Psoas muscle (tissue), 8 donors: ENCODE measurements around the gene RNH1. TPM values are rescaled to one million over a fixed set of nuclear protein-coding genes. Genes with fewer than 3 reads are reported as not detected.

Experiments
- ATAC-seq, 4 donors: fragments of 200-7000 bp; cut with Tn5 transposase; one replicate each; pipeline ENCODE4 v1.9.1; 2020; ENCODE audit warnings: moderate library complexity in 3 of 4, mild to moderate bottlenecking in 2 of 4
- DNase-seq, 2 donors: peaks; one replicate each; pipeline ENCODE4 v3.0.0-alpha.2; 2020
- H3K27ac ChIP-seq: fragments of 200-600 bp; one replicate; pipeline ENCODE4 v1.8.0; 2022
- H3K27me3 ChIP-seq, 3 donors: fragments of 200-600 bp in 1 of 3; one replicate each; pipeline versions ENCODE4 v1.6.1 to v1.8.0; 2013 to 2022; ENCODE audit warnings: low read length in 2 of 3, mild to moderate bottlenecking in 2 of 3, moderate library complexity in 1 of 3; ENCODE audit not compliant: insufficient read depth in 3 of 3
- H3K36me3 ChIP-seq, 2 donors: fragments of 200-600 bp in 1 of 2; one replicate each; pipeline versions ENCODE4 v1.6.1 to v1.8.0; 2013 to 2022; ENCODE audit warnings: low read depth in 1 of 2, mild to moderate bottlenecking in 1 of 2, moderate library complexity in 1 of 2; ENCODE audit not compliant: insufficient read depth in 1 of 2
- H3K4me1 ChIP-seq: fragments of 200-600 bp; one replicate; pipeline ENCODE4 v1.8.0; 2022
- H3K4me3 ChIP-seq: fragments of 200-600 bp; one replicate; pipeline ENCODE4 v1.8.0; 2022; ENCODE audit warnings: mild to moderate bottlenecking
- H3K9me3 ChIP-seq: fragments of 200-600 bp; one replicate; pipeline ENCODE4 v1.8.0; 2022
- WGBS, 3 donors: extraction: QIAGEN DNeasy Blood & Tissue Kit; methylation state at CpG; one replicate each; pipeline versions ENCODE4 v1.1.6 to v1.1.7; 2013; 5-methylcytosine and 5-hydroxymethylcytosine counted together
- intact Hi-C, 2 donors: fragments of 100-400 bp; cut with DNase I; formaldehyde crosslinking; loops; one replicate each; pipeline versions ENCODE4 v1.11.0 to v1.14.2; 2022
- polyA plus RNA-seq, 3 donors: library from polyadenylated mRNA; stranded (reverse); fragments of 200-250 nt; gene quantifications; one replicate each; pipeline ENCODE4 v1.2.3, GENCODE V29; 2013
- total RNA-seq, 4 donors: library from RNA; stranded (reverse); fragmentation: NEBNext Ultra II Directional in 2 of 4; extraction: Animal tissue kit (Norgen Biotek cat#: 25700) in 2 of 4; gene quantifications; one replicate each; pipeline versions ENCODE4 v1.2.1 to v1.2.4, GENCODE V29; 2021 to 2023
- TF ChIP-seq, protein P1 (sequence below): fragments of 200-600 bp; IDR thresholded peaks from one replicate; pipeline ENCODE4 v1.8.0; 2022; ENCODE audit warnings: antibody characterized with exemption
- donor health status: healthy with polysubstance abuse.
- donor health status: DM: no; HTN: no; CAD: no; lungs with moderate emphysema.
- donor health status: Bipolar disorder and iron deficiency.
- donor health status: healthy.
- donor health status: DM: yes; HTN: yes; CAD: no.
- donor health status: DM: no; HTN: no; CAD: no.
- donor health status: DM: no; HTN: no; CAD: no.
- donor health status: DM: yes; HTN: yes; CAD: no.

Gene RNH1
- total and polyA plus RNA-seq, 7 donors, result 103 to 181 (median 106) TPM

DNA sequence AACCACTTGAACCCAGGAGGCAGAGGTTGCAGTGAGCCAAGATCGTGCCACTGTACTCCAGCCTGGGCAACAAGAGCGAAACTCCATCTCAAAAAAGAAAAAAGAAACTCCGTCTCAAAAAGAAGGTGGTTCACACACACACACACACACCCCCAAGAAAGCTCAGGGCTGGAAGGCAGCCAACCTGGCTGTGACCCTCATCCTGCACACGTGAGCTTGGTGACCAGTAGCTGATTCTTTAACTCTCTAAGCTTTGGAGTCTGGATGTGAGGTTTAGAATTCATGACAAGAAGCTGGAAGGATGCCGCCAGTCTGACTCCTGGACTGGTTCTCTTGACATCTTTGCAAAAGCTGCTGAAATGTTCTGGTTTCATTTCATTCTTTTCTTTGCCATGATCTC lies 1.9 kb upstream of the RNH1 start:
- peak in 1 of 2 donors; percentile 12 for DNase-seq
- Histone ChIP-seq H3K27ac (no peak overlapping the region), H3K9me3 (no peaks in the 10 kb centered on the region), H3K4me1 (peaks cover 21% of the 10 kb centered on the region), H3K4me3 (no peak overlapping the region), H3K36me3 (peaks cover 3 to 48% of the 10 kb centered on the region in 2 donors), H3K27me3 (no peaks in the 10 kb centered on the region)
- TF ChIP-seq, protein P1, sequence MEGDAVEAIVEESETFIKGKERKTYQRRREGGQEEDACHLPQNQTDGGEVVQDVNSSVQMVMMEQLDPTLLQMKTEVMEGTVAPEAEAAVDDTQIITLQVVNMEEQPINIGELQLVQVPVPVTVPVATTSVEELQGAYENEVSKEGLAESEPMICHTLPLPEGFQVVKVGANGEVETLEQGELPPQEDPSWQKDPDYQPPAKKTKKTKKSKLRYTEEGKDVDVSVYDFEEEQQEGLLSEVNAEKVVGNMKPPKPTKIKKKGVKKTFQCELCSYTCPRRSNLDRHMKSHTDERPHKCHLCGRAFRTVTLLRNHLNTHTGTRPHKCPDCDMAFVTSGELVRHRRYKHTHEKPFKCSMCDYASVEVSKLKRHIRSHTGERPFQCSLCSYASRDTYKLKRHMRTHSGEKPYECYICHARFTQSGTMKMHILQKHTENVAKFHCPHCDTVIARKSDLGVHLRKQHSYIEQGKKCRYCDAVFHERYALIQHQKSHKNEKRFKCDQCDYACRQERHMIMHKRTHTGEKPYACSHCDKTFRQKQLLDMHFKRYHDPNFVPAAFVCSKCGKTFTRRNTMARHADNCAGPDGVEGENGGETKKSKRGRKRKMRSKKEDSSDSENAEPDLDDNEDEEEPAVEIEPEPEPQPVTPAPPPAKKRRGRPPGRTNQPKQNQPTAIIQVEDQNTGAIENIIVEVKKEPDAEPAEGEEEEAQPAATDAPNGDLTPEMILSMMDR, result no peak
- intact Hi-C loops, result loop anchor here (10.0 kb wide), 2 partner anchors 274 to 304 kb away; partner anchors contain the start of genes BET1L (in 1 of the 2), PSMD13 (in 1 of the 2), RIC8A (in 1 of the 2) and SIRT3 (in 1 of the 2)
- no peak for ATAC-seq
- WGBS, 3 donors, result 78 to 81% (median 80%) methylated on average over 4 to 5 of the region's 5 CpGs

DNA sequence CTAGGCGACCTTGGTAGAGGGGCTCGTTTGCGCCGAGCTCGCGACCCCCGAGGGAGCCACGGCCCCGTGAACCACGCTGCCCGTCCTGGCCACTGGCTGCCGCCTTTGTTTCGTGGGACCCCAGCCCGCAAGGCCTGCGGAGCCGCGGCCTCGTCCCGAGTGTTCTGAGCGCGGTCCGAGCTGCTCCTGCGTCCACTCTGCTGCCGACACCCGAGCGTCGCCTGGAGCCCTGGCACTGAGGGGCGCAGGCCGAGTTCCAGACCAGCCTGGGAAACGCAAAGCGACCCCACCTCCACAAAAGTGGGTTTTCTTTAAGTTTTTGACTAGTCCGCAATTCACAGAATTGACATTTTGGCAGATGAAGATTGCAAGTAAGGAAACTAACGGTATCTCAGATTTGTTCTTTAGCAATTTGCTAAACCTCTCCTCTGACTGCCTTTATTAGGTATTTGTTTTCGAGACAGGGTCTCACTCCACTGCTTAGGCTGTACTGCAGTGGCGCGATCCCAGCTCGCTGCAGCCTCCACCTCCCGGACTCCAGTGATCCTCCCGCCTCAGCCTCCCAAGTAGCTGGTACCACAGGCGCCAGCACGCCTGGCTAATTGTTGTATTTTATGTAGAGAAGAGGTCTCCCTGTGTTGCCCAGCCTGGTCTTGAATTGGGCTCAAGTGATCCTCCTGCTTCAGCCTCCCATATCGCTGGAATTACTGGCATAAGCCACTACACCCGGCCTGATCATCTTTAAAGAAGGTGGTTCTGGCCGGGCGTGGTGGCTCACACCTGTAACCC lies 879 bp upstream of the RNH1 start:
- peak overlapping the region; percentile 100 for H3K27ac ChIP-seq
- no peaks in the 10 kb centered on the region for H3K9me3 ChIP-seq
- H3K27me3 ChIP-seq, result no peaks in the 10 kb centered on the region
- peak overlapping the region; percentile 92 for H3K4me3 ChIP-seq
- peaks cover 30% of the 10 kb centered on the region for H3K4me1 ChIP-seq
- intact Hi-C loops, result loop anchor here (10.0 kb wide), 2 partner anchors 273 to 303 kb away; partner anchors contain the start of genes BET1L (in 1 of the 2), PSMD13 (in 1 of the 2), RIC8A (in 1 of the 2) and SIRT3 (in 1 of the 2)
- no peak for ATAC-seq
- H3K36me3 ChIP-seq, result peaks cover 3 to 39% of the 10 kb centered on the region in 2 donors
- DNase-seq, result no peak
- TF ChIP-seq, protein P1, result no peak
- WGBS, 3 donors, result 39 to 46% (median 43%) methylated on average over 45 of the region's 45 CpGs

DNA sequence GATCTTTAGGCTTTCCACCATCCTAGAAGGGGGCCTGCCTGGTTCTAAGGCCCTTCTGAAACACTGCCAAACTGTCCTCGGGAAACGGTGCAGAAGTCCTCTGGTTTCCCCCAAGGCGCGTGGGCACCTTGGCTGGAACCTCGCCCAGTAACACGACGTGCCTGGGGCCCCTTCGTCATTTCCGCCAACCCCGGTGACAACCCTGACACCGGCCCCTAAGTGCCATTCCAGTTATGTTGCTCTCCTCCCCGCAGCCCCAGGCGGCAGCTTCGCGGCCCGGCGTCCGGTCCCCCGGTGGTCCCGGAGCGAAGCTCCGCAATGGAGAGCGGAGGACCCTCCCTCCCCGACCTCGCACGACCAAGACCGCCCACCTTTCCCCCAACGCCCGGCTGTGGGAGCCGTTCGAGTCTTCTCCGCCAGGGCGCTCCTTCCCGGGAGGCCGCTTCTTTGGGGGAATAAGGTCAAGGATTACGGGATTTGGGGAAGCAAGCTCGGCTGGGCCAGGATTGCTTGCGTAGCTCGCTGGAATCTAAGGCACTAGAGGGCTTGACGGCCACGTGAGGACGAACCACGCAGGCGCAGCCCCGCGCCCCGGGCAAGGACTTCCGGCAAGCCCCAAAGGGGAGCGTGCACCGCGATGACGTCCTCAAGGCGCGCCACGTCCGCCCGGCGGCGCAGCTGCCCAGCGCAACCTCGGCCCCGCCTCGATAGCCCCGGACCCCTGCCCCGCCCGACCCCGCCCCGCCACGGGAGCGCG lies 626 bp downstream of the RNH1 start:
- TF ChIP-seq, protein P1, result no peak
- DNase-seq (peak; percentile 99 to 100), ATAC-seq (peak; percentile 85 to 86 (median 86))
- WGBS, 3 donors, result 0 to 1% (median 1%) methylated on average over 41 to 71 of the region's 71 CpGs
- Histone ChIP-seq H3K4me3 (peak overlapping the region; percentile 92), H3K27ac (peak overlapping the region; percentile 100), H3K4me1 (peaks cover 30% of the 10 kb centered on the region), H3K9me3 (no peaks in the 10 kb centered on the region), H3K36me3 (peaks cover 3 to 37% of the 10 kb centered on the region in 2 donors), H3K27me3 (no peaks in the 10 kb centered on the region)
- intact Hi-C loops, result loop anchor here (10.0 kb wide), 2 partner anchors 272 to 302 kb away; partner anchors contain the start of genes BET1L (in 1 of the 2), PSMD13 (in 1 of the 2), RIC8A (in 1 of the 2) and SIRT3 (in 1 of the 2)

DNA sequence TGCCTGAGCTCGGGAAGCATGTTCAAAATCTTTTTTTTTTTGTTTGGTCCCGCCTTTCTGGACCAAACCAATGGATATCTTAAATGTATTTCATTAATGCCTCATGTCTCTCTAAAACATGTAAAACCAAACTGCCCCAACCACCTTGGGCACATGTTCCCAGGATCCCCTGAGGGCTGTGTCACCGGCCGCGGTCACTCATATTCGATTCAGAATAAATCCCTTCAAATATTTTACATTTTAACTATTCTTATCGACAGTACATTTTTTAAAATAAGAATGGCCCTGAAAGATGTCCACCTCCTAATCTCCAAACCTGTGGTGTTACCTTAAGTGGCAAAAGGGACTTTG lies 2.1 kb downstream of the RNH1 start:
- H3K4me3 ChIP-seq, result peak overlapping the region; percentile 92
- intact Hi-C loops, result loop anchor here (5.0 to 10.0 kb wide), 4 partner anchors 38 to 300 kb away; partner anchors contain the start of genes BET1L (in 1 of the 2), PSMD13 (in 1 of the 2), PTDSS2 (in 1 of the 2) and RIC8A (in 1 of the 2)
- WGBS, 3 donors, result 62 to 65% (median 64%) methylated on average over 7 of the region's 7 CpGs
- TF ChIP-seq, protein P1, result no peak
- H3K27me3 ChIP-seq, result no peaks in the 10 kb centered on the region
- no peak for DNase-seq
- H3K4me1 ChIP-seq, result peaks cover 30% of the 10 kb centered on the region
- H3K9me3 ChIP-seq, result no peaks in the 10 kb centered on the region
- peak overlapping the region; percentile 100 for H3K27ac ChIP-seq
- H3K36me3 ChIP-seq, result peaks cover 2 to 39% of the 10 kb centered on the region in 2 donors
- no peak for ATAC-seq
